ENCODE measurements around the gene B4GALNT1. TPM values are rescaled to one million over a fixed set of nuclear protein-coding genes. Genes with fewer than 3 reads are reported as not detected.
A peak's percentile ranks its signal among the peaks of the same experiment; 100 is the strongest.

Gene B4GALNT1
- total and polyA plus RNA-seq, 9 of the 15 experiments (the other 6 are each of a cell fraction or from before 2014, with no cell fraction given), result 1.0 to 32.2 (median 9.8) TPM

GRCh38 chr12:57632073-57632957, 686 bp downstream of the B4GALNT1 start (continued):
- TF ChIP-seq KDM5B (IDR thresholded peaks at IDR 0.05; ENCODE audit: insufficient replicate concordance, low read depth, low read length), result no peak
- no peak for TF ChIP-seq ZFPM2 (CRISPR knock-in tag; IDR thresholded peaks at IDR 0.05)
- TF ChIP-seq AFF4 (CRISPR knock-in tag; IDR thresholded peaks at IDR 0.05), result peak; percentile 38; the same call in 1 of the 2 replicates
- TF ChIP-seq SMAD4 (CRISPR knock-in tag; conservative IDR thresholded peaks at IDR 0.05), result no peak
- TF ChIP-seq MXI1 (IDR thresholded peaks at IDR 0.05; ENCODE audit: low read depth, low read length), result no peak
- no peak for TF ChIP-seq TEAD1 (CRISPR knock-in tag; IDR thresholded peaks at IDR 0.05)
- peak; percentile 43; the same call in 1 of the 2 replicates for TF ChIP-seq RB1 (IDR thresholded peaks at IDR 0.05; ENCODE audit: low read depth)
- TF ChIP-seq XRCC3 (IDR thresholded peaks at IDR 0.05), result no peak
- TF ChIP-seq, protein P1, sequence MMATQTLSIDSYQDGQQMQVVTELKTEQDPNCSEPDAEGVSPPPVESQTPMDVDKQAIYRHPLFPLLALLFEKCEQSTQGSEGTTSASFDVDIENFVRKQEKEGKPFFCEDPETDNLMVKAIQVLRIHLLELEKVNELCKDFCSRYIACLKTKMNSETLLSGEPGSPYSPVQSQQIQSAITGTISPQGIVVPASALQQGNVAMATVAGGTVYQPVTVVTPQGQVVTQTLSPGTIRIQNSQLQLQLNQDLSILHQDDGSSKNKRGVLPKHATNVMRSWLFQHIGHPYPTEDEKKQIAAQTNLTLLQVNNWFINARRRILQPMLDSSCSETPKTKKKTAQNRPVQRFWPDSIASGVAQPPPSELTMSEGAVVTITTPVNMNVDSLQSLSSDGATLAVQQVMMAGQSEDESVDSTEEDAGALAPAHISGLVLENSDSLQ (IDR thresholded peaks at IDR 0.05), result no peak
- TF ChIP-seq FOXP1 (CRISPR knock-in tag; IDR thresholded peaks at IDR 0.05), result no peak
- no peak for TF ChIP-seq RFX1 (IDR thresholded peaks at IDR 0.05)
- TF ChIP-seq CEBPG (CRISPR knock-in tag; IDR thresholded peaks at IDR 0.05), result no peak
- no peak for TF ChIP-seq CEBPG (tag; conservative IDR thresholded peaks at IDR 0.05 in 1 of 2, IDR thresholded peaks at IDR 0.05 in 1 of 2)
- TF ChIP-seq ZNF384 (IDR thresholded peaks at IDR 0.05; ENCODE audit: low read depth, low read length), result no peak
- TF ChIP-seq, protein P2, sequence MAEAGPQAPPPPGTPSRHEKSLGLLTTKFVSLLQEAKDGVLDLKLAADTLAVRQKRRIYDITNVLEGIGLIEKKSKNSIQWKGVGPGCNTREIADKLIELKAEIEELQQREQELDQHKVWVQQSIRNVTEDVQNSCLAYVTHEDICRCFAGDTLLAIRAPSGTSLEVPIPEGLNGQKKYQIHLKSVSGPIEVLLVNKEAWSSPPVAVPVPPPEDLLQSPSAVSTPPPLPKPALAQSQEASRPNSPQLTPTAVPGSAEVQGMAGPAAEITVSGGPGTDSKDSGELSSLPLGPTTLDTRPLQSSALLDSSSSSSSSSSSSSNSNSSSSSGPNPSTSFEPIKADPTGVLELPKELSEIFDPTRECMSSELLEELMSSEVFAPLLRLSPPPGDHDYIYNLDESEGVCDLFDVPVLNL (CRISPR knock-in tag; IDR thresholded peaks at IDR 0.05; ENCODE audit: low read depth), result no peak
- no peak for TF ChIP-seq SOX6 (IDR thresholded peaks at IDR 0.05)
- no peak for TF ChIP-seq KLF6 (CRISPR knock-in tag; IDR thresholded peaks at IDR 0.05; ENCODE audit: borderline replicate concordance)
- peak; percentile 88 for TF ChIP-seq C11orf30 (IDR thresholded peaks at IDR 0.05; ENCODE audit: low read depth)
- no peak for TF ChIP-seq HINFP (tag; conservative IDR thresholded peaks at IDR 0.05; ENCODE audit: low read depth)
- TF ChIP-seq HDAC1 (IDR thresholded peaks at IDR 0.05), result 0 out of 4 replicates have a peak, but pooled peaks of 1 of the 2 experiments have one; percentile 22
- TF ChIP-seq ZNF239 (CRISPR knock-in tag; IDR thresholded peaks at IDR 0.05), result no peak
